HG02840 (cell line): Measurements from ENCODE around the gene SUMF2.
A peak's percentile ranks its signal among the peaks of the same experiment; 100 is the strongest.
"Not testable (repeated sequence)": the region's sequence is repeated elsewhere in the genome, so short reads cannot be mapped to it uniquely, and the experiment has no call there.

Experiments
- ATAC-seq: cut with Tn5 transposase; IDR thresholded peaks from one replicate; pipeline ENCODE4 v1.9.1; 2021; ENCODE audit warnings: mild to moderate bottlenecking, moderate library complexity, moderate number of reproducible peaks; ENCODE audit not compliant: unreplicated experiment, low FRiP score

The SUMF2 gene

DNA sequence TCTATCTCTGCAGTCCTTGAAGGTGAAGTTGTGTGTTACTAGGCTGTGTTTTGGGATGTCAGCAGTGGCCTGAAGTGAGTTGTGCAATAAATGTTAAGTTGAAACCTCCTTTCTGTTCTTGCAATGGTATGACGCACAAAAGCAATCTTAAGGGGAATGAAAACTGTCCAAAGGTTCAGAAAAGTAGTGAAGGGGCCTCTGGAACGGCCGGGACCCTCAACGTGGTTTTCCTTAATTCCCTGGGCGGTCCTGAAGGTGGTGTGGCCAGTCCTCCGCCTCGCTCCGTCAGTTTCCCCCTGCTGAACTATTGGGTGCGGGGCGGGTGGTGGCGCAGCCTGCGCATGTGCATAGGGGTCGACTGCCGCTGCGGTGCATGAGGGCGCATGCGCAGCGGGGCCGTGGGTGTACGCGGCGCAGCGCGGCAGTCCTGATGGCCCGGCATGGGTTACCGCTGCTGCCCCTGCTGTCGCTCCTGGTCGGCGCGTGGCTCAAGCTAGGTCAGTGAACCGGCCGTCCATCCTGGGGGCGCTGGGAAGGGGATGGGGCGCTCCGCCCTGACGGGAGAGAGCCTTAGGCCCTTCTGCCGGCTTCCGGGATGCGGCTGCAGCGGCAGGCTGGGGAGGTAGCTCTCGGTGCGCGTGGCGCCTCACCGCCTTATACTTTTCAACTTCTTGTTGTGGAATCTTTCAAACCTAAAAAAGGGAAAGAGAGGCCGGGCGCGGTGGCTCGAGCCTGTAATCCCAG, at the start of gene SUMF2:
SUMF2 (plus strand) TSS at position 405 of the 744 bp plus-strand sequence; CDS start at position 431, 26 bp downstream.
- ATAC-seq: peak; percentile 86

DNA sequence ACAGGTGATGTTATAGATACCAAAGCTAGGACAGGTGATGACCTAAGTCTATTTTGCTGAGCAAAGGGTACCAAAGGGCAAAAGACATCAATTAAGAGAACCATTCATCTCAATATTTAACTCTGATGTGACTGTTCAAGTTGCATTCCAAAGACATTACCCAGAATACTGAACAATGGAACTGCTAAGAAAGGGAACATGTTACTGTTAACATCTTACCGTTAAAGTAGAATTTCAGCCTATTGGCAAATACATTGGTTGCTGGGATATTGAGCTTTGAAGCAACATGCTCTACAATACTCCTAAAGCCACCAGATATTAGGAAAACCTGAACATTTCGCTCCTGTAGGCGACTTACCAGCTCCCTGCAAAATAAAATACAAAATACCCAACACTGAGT, 47.1 kb upstream of the SUMF2 start:
- not testable (repeated sequence) for ATAC-seq

DNA sequence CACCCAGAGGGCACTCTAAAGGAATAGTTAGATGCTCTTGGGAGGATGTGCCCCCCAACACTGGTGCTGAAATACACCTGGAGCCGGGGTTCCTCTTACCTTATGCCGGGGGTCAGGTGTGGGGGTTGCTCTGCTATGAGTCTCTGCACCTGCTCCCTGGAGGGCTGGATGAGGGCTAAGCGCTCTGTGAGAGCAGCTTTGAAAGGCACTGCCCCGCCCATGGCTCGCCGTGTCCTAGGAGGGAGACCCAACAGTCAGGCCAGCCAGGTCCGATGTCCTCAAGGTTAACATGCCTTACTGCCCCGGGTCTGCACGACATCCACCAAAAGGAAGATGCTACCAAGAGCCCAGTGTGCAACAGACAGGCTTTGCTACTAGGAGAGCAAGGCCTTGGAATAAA, 44.6 kb upstream of the SUMF2 start:
- ATAC-seq: no peak

DNA sequence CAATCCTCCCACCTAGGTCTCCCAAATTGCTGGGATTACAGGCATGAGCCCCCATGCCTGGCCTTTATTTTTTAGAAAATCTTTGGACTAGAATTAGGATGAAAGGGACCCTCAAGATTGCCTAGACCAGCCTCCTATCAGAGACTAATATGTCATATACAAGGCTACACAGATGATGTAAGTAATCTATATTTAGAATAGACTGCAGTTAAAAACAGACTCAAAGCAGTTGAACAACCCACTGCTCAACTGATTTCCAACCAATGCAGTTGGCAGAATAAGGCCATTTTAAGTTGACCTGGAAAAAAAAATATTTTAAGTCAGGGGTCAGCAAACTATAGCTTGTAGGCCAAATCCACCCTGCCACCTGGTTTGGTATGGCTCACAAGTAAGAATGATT, 40.6 kb upstream of the SUMF2 start:
- ATAC-seq: no peak

DNA sequence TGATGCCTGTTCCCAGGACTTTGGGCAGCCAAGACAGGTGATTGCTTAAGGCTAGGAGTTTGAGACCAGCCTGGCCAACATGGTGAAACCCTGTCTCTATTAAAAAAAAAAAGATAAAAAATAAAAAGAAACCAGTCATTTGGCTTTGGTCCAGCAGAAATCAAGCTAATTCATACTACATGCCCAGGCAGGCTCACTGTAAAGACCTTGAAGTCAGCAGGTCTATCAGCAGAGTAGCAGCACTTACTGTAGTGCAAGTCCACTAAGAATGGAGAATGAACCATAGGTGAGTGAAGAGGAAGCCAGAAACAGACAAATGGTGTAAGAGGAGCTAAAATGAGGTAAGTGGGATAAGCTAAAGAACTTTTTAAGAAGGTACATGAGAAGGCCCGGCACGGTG, 37.5 kb upstream of the SUMF2 start:
- no peak for ATAC-seq

DNA sequence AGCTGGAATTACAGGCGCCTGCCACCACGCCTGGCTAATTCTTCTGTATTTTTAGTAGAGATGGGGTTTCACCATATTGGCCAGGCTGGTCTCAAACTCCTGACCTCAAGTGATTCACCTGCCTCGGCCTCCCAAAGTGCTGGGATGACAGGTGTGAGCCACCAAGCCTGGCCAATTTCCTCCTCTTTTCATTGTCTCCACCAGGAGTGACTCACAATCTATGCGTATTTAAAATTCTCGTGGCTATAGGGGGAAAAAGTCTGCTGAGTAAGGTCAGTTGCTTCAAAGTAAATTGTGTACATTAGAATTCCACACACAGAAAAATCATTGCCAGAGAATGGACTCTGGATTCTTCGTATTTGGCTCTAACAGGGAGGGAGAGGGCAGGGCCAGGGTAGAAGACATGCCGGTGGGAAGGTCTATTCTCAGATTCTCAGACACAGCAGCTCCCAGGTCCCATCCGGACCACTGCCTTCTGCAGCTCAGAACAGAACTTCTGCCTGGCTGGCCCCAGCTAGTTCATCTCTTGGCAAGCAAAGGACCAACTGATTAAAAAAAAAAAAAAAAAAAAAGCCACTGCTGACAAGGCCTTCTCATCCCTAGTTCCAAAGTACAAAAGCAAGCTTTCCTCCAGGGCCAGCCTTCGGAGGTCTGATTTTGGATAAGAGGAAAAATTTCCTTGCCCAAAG, 35.0 kb upstream of the SUMF2 start:
- no peak for ATAC-seq

DNA sequence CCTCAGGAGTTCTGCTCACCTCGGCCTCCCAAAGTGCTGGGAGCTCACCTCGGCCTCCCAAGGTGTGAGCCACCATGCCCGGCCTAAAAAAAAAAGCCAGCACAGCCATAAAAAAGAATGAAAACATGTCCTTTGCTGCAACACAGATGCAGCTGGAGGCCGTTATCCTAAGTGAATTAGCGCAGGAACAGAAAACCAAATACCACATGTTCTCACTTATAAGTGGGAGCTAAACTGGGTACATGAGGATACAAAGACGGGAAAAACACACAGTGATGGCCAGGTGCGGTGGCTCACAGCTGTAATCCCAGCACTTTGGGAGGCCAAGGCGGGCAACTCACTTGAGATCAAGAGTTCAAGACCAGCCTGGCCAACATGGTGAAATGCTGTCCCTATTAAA, 33.7 kb upstream of the SUMF2 start:
- no peak for ATAC-seq

DNA sequence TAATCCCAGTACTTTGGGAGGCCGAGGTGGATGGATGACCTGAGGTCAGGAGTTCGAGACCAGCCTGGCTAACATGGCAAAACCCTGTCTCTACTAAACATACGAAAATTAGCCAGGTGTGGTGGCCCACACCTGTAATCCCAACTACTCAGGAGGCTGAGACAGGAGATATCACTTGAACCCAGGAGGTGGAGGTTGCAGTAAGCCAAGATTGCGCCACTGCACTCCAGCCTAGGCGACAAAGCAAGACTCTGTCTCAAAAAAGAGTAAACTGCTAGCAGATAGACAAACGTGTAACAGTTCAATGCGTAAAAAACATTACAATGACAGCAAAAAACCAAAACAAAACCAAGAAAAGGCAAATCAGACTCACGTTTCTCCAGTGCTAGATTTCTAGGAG, 32.5 kb upstream of the SUMF2 start:
- ATAC-seq: not testable (repeated sequence)

DNA sequence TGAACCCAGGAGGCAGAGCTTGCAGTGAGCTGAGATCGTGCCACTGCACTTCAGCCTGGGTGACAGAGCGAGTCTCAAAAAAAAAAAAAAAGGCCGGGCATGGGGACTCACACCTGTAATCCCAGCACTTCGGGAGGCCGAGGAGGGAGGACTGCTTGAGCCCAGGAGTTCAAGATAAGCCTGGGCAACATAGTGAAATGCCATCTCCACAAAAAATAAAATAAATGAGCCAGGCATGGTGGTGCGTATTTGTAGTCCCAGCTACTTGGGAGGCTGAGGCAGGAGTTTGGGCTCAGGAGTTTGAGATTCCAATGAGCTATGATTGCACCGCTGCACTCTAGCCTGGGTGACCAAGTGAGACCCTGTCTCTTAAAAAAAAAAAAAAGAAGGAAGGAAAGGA, 31.5 kb upstream of the SUMF2 start:
- not testable (repeated sequence) for ATAC-seq

DNA sequence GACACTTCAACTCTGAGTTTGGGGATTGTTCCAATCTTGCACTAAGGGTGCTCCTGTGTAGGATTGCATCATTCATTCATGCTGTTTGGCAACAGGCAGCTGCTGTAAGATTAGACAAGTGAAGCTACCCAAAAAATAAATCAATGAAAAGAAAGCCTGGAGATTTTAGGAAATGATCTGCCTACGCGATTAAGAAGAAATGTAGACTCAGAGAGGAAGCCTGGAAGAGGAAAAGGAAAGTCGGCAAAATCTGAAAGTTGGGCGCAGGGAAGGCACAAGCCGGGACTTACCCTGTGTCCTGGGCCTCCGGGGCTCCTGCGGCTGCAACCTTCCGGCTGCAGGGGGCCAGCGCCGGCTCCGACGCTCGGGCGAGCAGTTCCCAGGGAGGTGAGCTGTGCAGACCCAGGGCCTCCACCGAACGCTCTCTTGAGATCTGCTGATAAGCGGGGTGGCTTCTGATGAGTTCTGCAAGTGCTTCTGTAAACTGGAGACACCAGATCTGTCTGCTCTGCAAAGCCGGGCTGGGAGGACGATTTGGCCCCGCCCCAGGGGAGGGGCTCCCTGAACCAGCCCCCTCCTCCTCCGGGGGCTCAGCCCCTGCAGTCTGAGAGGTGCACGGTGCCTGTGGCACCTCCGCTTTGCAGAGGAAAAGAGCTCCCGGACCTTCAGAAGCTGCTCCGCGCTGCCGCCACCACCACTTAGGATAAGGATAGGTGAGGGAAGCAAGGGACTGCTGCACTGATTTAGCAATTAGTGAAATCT, 30.2 kb upstream of the SUMF2 start:
- ATAC-seq: peak; percentile 93

DNA sequence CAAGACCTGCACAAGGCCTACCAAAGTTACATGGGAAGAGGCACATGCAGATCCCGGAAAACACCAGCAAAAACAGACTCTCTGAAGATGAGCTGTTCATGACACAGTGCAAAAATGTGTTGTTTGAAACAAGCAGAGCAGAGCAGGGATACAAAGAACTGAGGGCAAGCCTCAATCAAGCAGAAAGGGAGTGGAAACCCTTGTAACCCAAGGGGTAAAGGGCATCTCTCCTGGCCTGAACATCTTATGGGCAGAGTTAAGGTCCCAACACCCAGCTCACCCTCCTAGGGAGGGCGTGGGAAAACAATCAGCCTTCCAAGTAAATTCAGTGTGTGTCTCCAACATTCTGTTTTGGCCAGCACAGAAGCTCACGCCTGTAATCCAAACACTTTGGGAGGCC, 23.4 kb upstream of the SUMF2 start:
- ATAC-seq: no peak

DNA sequence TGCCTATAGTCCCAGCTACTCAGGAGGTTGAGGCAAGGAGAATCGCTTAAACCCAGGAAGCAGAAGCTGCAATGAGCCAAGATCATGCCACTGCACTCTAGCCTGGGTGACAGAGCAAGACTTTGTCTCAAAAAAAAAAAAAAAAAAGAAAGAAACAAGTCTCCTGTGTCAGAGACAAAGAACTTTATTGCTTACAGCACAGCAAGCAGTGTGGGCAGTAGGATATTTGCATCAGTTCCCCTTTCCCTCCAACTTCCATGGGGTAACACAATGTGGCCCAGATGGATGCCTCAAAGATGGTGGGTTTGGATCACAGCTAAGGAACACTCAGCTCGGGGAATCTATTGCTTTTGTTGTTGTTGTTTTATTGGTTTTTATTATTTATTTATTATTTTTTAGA, 18.3 kb upstream of the SUMF2 start:
- ATAC-seq: not testable (repeated sequence)

DNA sequence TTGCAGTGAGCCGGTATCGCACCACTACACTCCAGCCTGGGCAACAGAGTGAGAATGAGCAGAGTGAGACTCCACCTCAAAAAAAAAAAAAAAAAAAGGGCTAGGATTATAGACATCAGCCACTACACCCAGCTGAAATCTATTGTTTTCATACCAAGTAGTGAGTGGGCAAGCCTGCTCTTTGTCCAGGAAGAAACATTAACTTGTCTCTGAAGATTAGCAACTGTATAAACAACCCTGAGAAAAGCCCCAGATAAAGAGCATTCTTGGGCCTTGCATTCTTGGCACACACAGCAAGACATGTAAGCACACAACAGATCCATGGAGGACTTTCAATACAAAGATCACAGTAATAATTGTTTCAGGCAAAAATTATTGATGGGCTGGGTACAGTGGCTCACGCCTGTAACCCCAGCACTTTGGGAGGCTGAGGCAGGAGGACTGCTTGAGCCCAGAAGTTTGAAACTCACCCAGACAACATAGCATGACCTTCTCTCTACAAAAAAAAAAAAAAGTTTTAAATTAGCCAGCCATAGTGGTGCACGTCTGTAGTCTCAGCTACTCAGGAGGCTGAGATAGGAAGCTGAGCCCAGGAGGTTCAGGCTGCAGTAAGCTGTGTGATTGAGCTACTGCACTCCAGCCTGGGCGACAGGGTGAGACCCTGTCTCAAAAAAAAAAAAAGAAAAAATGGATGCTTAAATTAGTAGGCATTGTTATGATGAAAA, 17.2 kb upstream of the SUMF2 start:
- no peak for ATAC-seq

DNA sequence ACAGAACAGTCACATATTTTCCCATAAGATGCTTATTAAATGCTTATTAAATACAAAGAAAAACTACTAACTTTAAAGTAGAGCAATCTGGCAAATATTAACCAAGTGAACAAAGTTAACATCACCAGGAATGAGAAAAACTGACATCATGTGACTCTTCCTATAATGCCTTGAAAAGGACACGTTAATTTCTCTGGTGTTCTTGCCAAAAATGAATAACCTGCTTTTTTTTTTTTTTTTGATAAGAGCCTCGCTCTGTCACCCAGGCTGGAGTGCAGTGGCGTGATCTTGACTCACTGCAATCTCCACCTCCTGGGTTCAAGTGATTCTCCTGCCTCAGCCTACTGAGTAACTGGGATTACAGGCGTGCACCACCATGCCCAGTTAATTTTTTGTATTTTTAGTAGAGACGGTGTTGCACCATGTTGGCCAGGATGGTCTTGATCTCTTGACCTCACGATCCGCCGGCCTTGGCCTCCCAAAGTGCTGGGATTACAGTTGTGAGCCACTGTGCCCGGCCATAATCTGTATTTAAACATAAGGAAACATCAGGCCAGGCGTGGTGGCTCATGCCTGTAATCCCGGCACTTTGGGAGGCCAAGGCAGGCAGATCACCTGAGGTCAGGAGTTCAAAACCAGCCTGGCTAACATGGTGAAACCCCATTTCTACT, 16.5 kb upstream of the SUMF2 start:
- not testable (repeated sequence) for ATAC-seq

DNA sequence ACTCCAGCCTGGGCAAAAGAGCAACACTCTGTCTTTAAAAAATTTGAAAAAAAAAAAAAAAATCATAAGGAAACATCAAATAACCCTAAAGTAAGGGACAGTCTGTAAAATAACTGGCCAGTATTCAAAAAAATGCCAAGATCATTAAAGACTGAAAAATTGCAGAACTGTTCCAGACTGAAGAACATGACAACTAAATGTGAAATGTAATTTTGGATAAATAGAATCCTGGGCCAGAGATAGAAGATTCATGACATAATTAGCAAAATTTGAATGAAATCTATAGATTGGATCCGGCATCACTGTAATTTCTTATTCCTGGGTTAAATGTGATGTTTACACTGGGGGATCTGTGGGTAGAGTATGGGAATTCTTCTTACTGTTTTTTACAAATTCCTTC, 15.8 kb upstream of the SUMF2 start:
- no peak for ATAC-seq

DNA sequence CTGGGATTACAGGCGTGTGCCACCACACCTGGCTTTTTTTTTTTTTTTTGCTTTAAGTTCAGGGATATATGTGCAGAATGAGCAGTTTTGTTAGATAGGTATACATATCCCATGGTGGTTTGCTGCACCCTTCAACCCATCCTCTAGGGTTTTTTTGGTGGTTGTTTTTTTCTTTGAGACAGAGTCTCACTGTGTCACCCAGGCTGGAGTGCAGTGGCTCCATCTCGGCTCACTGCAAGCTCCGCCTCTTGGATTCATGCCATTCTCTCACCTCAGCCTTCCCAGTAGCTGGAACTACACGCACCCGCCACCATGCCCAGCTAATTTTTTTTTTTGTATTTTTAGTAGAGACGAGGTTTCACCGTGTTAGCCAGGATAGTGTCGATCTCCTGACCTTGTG, 15.3 kb upstream of the SUMF2 start:
- not testable (repeated sequence) for ATAC-seq

DNA sequence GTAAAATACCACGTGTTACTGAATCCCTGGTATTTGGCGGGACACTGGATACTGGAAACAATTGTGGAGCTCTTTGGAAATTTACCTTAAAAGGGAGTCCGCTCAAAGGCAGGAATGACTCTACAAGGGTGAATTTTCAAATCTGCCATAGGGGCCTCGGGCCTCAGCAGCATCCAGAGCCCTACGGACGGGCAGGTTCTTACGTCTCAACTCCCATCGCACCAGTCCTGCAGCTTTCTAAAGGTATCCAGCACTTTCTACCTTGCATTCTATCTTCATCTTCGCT, 13.1 kb upstream of the SUMF2 start:
- ATAC-seq: no peak

DNA sequence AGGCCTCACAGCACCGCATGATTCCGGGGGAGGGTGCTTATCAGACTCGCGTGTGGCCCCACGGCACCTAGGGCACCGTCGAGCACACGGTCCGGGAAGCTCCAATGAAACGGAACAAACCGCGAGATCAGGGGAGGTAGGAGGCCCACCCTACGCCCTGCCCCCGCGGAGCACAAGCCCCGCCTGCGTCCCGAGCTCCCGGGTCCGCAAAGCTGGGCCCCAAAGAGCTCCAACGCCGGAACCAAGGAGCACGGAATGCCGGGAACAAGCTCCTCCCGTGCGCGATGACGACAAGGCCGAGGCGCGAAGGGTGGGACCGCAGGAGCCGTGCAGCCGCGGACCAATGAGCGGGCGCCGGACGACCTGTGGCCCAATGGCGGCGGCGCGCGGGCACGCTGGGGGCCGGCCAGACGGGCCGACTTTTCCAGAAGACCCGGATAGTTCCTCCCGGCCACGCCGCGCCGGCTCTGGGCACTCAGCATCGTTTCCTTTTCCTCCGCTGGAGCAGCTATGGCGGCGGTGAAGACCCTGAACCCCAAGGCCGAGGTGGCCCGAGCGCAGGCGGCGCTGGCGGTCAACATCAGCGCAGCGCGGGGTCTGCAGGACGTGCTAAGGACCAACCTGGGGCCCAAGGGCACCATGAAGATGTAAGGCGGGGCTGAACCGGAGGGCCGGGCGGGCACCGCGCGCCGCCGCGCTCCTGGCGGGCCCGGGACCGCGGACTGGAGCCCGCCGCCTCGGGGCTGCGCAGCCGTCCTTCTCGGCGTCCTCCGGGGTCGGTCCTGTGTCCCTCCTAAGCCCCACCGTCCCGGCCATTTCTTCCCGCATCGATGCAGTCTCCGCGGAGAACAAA, 12.5 kb upstream of the SUMF2 start, which contains the start of the genes CCT6A and PSPH:
CCT6A (plus strand) TSS at position 427 of the 853 bp plus-strand sequence; CDS start at position 511, 84 bp downstream.
PSPH (minus strand) TSS at position 106 of the 853 bp plus-strand sequence. CDS start 30,232 bp downstream, outside the sequence.
- peak; percentile 98 for ATAC-seq

DNA sequence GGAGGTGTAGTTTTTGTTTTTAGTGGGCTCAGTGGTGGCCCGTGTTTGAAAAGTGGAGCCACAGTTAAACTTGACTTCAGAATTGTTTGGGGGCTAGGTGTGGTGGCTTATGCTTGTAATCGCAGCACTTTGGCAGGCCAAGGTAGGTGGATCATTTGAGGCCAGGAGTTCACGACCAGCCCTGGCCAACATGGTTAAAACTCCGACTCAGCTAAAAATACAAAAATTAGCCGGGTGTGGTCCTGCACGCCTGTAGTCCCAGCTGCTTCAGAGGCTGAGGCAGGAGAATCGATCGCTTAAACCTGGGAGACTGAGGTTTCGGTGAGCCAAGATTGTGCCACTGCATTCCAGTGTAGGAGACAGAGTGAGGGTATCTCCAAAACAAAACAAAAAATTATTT, 10.7 kb upstream of the SUMF2 start:
- ATAC-seq: no peak
